ENCODE data around the gene IP6K3.

Gene IP6K3

GRCh38 chr6:33709605-33710295 lies 37.0 kb downstream of the IP6K3 start:
- H3K4me2 ChIP-seq (ENCODE audit: low read depth, low read length): peak overlapping the region; percentile 79; the same call in 1 of the 2 replicates
- DNase-seq: no peak
- no peaks in the 10 kb centered on the region for H3K9me3 ChIP-seq (replicated peaks; ENCODE audit: insufficient read depth, low read length)
- H3K36me3 ChIP-seq (replicated peaks; ENCODE audit: insufficient read depth, low read length): no peaks in the 10 kb centered on the region
- no peaks in the 10 kb centered on the region for H3K9me2 ChIP-seq (replicated peaks; ENCODE audit: insufficient read depth, low read length)
- H3K27ac ChIP-seq (ENCODE audit: low read length): no peak overlapping the region
- no peak overlapping the region for H2AFZ ChIP-seq (ENCODE audit: low read length)
- no peak for TF ChIP-seq EZH2 (optimal IDR thresholded peaks at IDR 0.05; ENCODE audit: low read depth, low read length)
- no peak for TF ChIP-seq EZH2phosphoT487 (IDR thresholded peaks at IDR 0.05; ENCODE audit: low read length)
- TF ChIP-seq CTCF (IDR thresholded peaks at IDR 0.05; ENCODE audit: low read length): no peak
- H3F3A ChIP-seq (ENCODE audit: insufficient read depth, low read length): peaks cover 14% of the 10 kb centered on the region
- H3K27me3 ChIP-seq (replicated peaks; ENCODE audit: insufficient read depth, low read length): no peaks in the 10 kb centered on the region
- H3K4me1 ChIP-seq (ENCODE audit: low read length): peaks cover 52% of the 10 kb centered on the region
- H3K9ac ChIP-seq (ENCODE audit: low read length): no peak overlapping the region
- H3K4me3 ChIP-seq (ENCODE audit: low read length): no peak overlapping the region; the same call in 1 of the 2 replicates
- H4K20me1 ChIP-seq (ENCODE audit: insufficient read depth, low read length): no peaks in the 10 kb centered on the region
- H3K79me2 ChIP-seq (ENCODE audit: low read length): peaks cover 36% of the 10 kb centered on the region

GRCh38 chr6:33708516-33709204 lies 38.0 kb downstream of the IP6K3 start:
- Histone ChIP-seq H3K27me3 (replicated peaks; ENCODE audit: insufficient read depth, low read length) (no peaks in the 10 kb centered on the region), H3K27ac (ENCODE audit: low read length) (no peak overlapping the region), H3K9ac (ENCODE audit: low read length) (no peak overlapping the region), H3K4me1 (ENCODE audit: low read length) (peaks cover 52% of the 10 kb centered on the region), H2AFZ (ENCODE audit: low read length) (no peak overlapping the region), H3K79me2 (ENCODE audit: low read length) (peaks cover 44% of the 10 kb centered on the region), H3K4me3 (ENCODE audit: low read length) (no peak overlapping the region), H3K36me3 (replicated peaks; ENCODE audit: insufficient read depth, low read length) (no peaks in the 10 kb centered on the region), H3K9me2 (replicated peaks; ENCODE audit: insufficient read depth, low read length) (no peaks in the 10 kb centered on the region), H3K9me3 (replicated peaks; ENCODE audit: insufficient read depth, low read length) (no peaks in the 10 kb centered on the region), H4K20me1 (ENCODE audit: insufficient read depth, low read length) (no peaks in the 10 kb centered on the region), H3F3A (ENCODE audit: insufficient read depth, low read length) (peaks cover 14% of the 10 kb centered on the region), H3K4me2 (ENCODE audit: low read depth, low read length) (no peak overlapping the region)
- TF ChIP-seq EZH2 (optimal IDR thresholded peaks at IDR 0.05; ENCODE audit: low read depth, low read length) (no peak), CTCF (IDR thresholded peaks at IDR 0.05; ENCODE audit: low read length) (no peak), EZH2phosphoT487 (IDR thresholded peaks at IDR 0.05; ENCODE audit: low read length) (no peak)
- no peak for DNase-seq

GRCh38 chr6:33707771-33708170 lies 38.9 kb downstream of the IP6K3 start:
- no peak for DNase-seq
- Histone ChIP-seq H3K4me1 (ENCODE audit: low read length) (peaks cover 52% of the 10 kb centered on the region), H3K9me2 (replicated peaks; ENCODE audit: insufficient read depth, low read length) (no peaks in the 10 kb centered on the region), H4K20me1 (ENCODE audit: insufficient read depth, low read length) (no peaks in the 10 kb centered on the region), H3K79me2 (ENCODE audit: low read length) (peaks cover 44% of the 10 kb centered on the region), H3F3A (ENCODE audit: insufficient read depth, low read length) (peaks cover 14% of the 10 kb centered on the region), H3K9me3 (replicated peaks; ENCODE audit: insufficient read depth, low read length) (no peaks in the 10 kb centered on the region), H3K4me3 (ENCODE audit: low read length) (no peak overlapping the region), H2AFZ (ENCODE audit: low read length) (no peak overlapping the region), H3K9ac (ENCODE audit: low read length) (no peak overlapping the region), H3K27ac (ENCODE audit: low read length) (no peak overlapping the region; the same call in 1 of the 2 replicates), H3K27me3 (replicated peaks; ENCODE audit: insufficient read depth, low read length) (no peaks in the 10 kb centered on the region), H3K36me3 (replicated peaks; ENCODE audit: insufficient read depth, low read length) (no peaks in the 10 kb centered on the region), H3K4me2 (ENCODE audit: low read depth, low read length) (no peak overlapping the region)
- no peak for TF ChIP-seq EZH2 (optimal IDR thresholded peaks at IDR 0.05; ENCODE audit: low read depth, low read length)
- TF ChIP-seq EZH2phosphoT487 (IDR thresholded peaks at IDR 0.05; ENCODE audit: low read length): no peak
- no peak for TF ChIP-seq CTCF (IDR thresholded peaks at IDR 0.05; ENCODE audit: low read length)
